Small intestine (tissue), 7 donors: ENCODE data around the gene PRDM16. TPM values are rescaled to one million over a fixed set of nuclear protein-coding genes. Genes with fewer than 3 reads are reported as not detected.
A peak's percentile ranks its signal among the peaks of the same experiment; 100 is the strongest.

ENCODE experiments used
- DNase-seq, 2 donors: peaks; one replicate each; pipeline versions ENCODE4 v3.0.0 to v3.0.0-alpha.2; 2013
- FAIRE-seq: peaks from 2 replicates; lab custom pipeline; 2012; peaks lifted over from hg19 to GRCh38; lab: Jason Lieb, UNC
- H3K27ac ChIP-seq, 3 donors: one replicate each; pipeline ENCODE4 v1.5.1; 2013; ENCODE audit warnings: low read length in 2 of 3, mild to moderate bottlenecking in 2 of 3, control low read depth in 1 of 3, inconsistent platforms in 1 of 3, low read depth in 1 of 3, moderate library complexity in 1 of 3
- H3K27me3 ChIP-seq, 3 donors: one replicate each; pipeline ENCODE4 v1.6.1; 2013; ENCODE audit warnings: low read length in 3 of 3, inconsistent platforms in 1 of 3; ENCODE audit not compliant: control insufficient read depth in 3 of 3, insufficient read depth in 3 of 3
- H3K36me3 ChIP-seq, 3 donors: one replicate each; pipeline ENCODE4 v1.6.1; 2013; ENCODE audit warnings: low read length in 3 of 3, inconsistent platforms in 1 of 3, low read depth in 1 of 3, mild to moderate bottlenecking in 1 of 3, moderate library complexity in 1 of 3; ENCODE audit not compliant: control insufficient read depth in 3 of 3, insufficient read depth in 2 of 3
- H3K4me1 ChIP-seq, 3 donors: one replicate each; pipeline ENCODE4 v1.6.1; 2013; ENCODE audit warnings: low read length in 2 of 3, inconsistent platforms in 1 of 3, low read depth in 1 of 3, mild to moderate bottlenecking in 1 of 3, moderate library complexity in 1 of 3; ENCODE audit not compliant: control insufficient read depth in 3 of 3, insufficient read depth in 2 of 3
- H3K4me3 ChIP-seq, 3 donors: one replicate each; pipeline ENCODE4 v1.5.1; 2013; ENCODE audit warnings: low read length in 3 of 3, control low read depth in 1 of 3, inconsistent platforms in 1 of 3, low read depth in 1 of 3, mild to moderate bottlenecking in 1 of 3, moderate library complexity in 1 of 3
- H3K9me3 ChIP-seq, 2 donors: one replicate each; pipeline ENCODE4 v1.6.1; 2013; ENCODE audit warnings: low read depth in 1 of 2, low read length in 1 of 2; ENCODE audit not compliant: control insufficient read depth in 2 of 2, insufficient read depth in 1 of 2
- WGBS, 3 donors: extraction: QIAGEN DNeasy Blood & Tissue Kit; methylation state at CpG; one replicate each; pipeline ENCODE4 v1.1.7; 2013; 5-methylcytosine and 5-hydroxymethylcytosine counted together
- polyA plus RNA-seq, 4 donors: library from polyadenylated mRNA; stranded (reverse) in 3 of 4; unstranded in 1 of 4; fragments of 200-250 nt in 3 of 4; fragments of 120-200 nt in 1 of 4; gene quantifications; one replicate each; pipeline versions ENCODE4 v1.2.1 to v1.2.3, GENCODE V29; 2013
- donor health status: healthy with polysubstance abuse.
- donor health status: control.
- donor health status: control.
- donor health status: Bipolar disorder and iron deficiency.
- donor health status: healthy.

Gene PRDM16
- polyA plus RNA-seq, 4 donors, result 5.4 to 11.4 (median 8.2) TPM

DNA sequence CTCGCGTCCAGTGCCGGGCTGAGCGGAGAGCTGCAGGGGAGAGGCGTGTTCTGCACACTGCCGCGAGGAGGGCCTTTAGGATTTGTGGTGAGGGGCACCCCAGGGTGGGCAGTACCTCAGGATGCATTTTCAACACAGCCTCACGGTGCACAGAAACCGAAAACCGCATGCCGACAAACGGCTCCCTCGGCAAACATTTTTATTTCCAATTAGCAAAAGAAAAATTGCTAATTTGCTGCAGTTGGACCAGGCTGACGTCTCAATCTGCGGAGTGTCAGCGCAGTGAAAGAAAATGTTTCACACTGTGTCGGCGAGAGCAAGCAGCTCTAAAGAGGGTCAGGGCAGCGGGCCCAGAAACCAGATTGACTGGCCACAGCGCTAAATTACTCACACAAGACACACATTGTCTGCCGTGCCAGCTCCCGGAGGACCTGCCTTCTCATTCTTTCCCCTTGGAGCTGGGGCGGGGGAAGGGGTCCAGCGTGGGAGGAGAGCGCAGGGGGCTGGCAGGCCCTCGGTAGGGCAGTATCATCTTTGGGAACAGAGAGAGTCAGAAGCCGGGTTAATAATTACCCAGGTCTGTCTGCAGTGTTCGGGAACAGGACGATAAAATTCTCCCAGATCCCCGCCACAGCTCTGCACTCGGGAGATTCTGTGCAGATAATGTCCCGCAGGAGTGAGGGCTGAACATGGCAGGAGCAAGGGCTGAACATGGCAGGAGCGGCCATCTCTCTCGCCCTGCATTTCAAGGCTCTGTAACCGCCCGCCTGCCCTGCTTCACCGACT is 150.2 kb downstream of the PRDM16 start:
- peak overlapping the region; percentile 49 to 82 (median 73) for H3K27ac ChIP-seq
- H3K4me3 ChIP-seq, result peak overlapping the region in 1 of 3 donors; percentile 13

DNA sequence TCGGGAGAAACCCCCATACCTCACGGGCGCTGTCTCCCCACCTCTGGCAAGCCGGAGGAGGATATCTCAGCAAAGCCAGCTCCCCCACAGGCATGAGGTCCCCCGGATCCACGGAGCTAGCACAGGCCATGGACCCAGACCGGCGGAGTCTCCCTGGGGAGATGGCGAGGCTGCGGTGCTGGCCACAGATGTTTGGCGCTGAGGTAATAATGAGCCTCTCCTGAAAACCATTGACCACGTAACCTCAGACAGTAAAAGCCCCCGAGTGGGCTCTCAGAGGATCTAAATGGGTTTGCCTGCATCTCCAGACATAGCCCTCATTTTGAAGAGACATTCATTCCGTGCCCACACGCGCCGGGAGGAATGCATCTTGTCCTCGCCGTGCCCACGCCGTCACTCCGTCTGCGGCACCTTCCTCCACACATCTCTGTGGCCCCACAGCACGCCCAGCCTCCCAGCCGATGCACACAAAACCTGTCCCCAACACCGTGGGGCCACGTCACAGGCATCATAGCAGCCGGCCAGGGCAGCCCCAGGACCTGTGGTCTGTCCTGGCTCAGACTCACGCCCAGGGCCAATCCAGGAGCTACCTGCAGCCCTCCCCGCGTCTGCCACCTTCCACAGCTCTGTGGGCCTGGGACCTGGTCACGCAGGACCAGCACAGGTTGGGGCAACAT is 150.9 kb downstream of the PRDM16 start:
- FAIRE-seq (no peak), DNase-seq (no peak)
- no peaks in the 10 kb centered on the region for H3K9me3 ChIP-seq
- no peaks in the 10 kb centered on the region for H3K27me3 ChIP-seq
- peaks cover 3 to 74% (median 12%) of the 10 kb centered on the region in 3 donors for H3K4me1 ChIP-seq
- H3K36me3 ChIP-seq, result peaks cover 0 to 36% (median 0%) of the 10 kb centered on the region in 3 donors
- peak overlapping the region; percentile 49 to 82 (median 73) for H3K27ac ChIP-seq
- WGBS, 3 donors, result 57 to 78% (median 60%) methylated on average over 32 of the region's 32 CpGs
- peak overlapping the region in 1 of 3 donors; percentile 13 for H3K4me3 ChIP-seq

More for the DNA sequence above, 150.2 kb downstream of the PRDM16 start:
- WGBS, 3 donors, result 19 to 49% (median 32%) methylated on average over 34 to 37 of the region's 37 CpGs
- H3K4me1 ChIP-seq, result peaks cover 3 to 74% (median 12%) of the 10 kb centered on the region in 3 donors
- FAIRE-seq (no peak), DNase-seq (peak; percentile 83 to 88)
- no peaks in the 10 kb centered on the region for H3K9me3 ChIP-seq
- peaks cover 0 to 34% (median 0%) of the 10 kb centered on the region in 3 donors for H3K36me3 ChIP-seq
- no peaks in the 10 kb centered on the region for H3K27me3 ChIP-seq

DNA sequence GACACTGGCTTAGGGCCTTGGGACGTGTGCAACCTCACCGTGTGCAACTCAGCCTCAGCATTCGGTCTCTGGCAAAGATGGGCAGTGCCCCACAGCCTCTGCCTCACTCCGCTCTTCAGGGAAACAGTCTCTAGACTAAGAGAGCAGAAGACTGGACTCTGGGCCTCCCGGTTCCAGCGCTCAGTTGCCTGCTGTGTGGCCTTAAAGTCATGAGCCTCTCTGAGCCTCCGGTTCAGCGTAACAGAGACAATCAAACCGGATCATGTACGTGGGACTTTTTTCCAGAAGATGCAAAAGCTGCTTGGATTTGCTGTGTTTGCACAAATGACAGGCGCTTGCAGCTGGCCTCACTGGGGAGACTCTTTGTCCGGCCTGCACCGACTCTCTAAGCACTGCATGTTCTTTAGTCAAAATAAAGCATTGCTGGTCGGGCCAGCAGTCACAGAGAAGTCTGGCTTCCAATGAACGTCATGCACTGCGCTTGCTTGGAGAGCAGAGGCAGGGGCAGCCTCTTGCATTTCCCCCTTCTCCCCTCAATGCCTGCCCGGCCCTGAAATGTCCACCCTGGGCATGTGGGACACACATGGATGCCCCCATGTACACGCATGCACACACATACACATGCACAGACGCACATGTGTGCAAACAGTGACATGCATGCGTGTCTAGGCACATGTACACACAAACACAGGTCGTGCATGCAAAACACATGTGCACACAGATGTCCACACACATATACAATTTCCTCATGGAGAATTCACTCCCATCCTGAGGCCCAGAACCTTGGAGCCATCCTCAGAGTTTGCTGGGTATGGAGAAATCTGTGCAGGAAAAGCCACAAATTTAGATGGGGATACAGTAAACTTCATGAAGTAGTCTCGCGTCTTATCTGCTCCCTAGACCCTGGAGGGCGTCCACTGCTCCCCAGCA is 152.4 kb downstream of the PRDM16 start:
- H3K27ac ChIP-seq, result peak overlapping the region; percentile 1 to 98 (median 59)
- no peaks in the 10 kb centered on the region for H3K9me3 ChIP-seq
- peaks cover 0 to 30% (median 0%) of the 10 kb centered on the region in 3 donors for H3K36me3 ChIP-seq
- no peak for DNase-seq
- H3K27me3 ChIP-seq, result no peaks in the 10 kb centered on the region
- H3K4me1 ChIP-seq, result peaks cover 3 to 67% (median 12%) of the 10 kb centered on the region in 3 donors
- FAIRE-seq, result no peak
- H3K4me3 ChIP-seq, result no peak overlapping the region
- WGBS, 3 donors, result 53 to 59% (median 59%) methylated on average over 23 to 24 of the region's 24 CpGs

DNA sequence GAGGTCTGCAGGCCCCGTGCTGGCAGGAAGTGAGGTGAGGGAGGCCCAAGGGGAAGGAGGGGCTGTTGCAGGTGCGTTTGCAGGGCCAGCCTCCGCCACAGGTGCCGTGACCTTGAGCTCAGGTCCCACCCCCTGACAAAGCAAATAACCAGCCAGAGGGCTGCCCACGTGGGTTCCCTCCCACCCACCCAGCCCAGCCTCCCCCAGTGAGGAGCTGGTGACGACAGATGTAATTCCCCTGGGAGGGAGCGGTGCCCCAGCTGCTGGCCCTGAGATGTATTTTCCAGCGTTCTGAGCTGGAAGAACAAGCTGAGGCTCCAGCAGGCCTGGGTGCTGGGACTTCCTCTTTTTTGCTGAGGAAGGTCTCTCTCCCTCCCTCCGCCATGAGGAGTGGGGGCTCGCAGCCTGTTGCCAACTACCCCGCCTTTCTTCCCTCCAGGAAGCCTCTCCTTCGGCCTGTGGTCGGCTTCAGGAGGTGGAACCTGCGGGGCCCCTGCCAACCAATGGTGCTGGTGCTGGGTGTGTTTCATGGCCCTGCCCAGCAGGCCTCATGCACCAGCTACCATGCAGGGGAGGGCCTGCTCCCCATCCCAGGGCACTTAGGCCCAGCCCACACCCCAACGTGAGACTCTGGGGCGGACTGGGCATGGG is 153.2 kb downstream of the PRDM16 start:
- Histone ChIP-seq H3K4me3 (no peak overlapping the region), H3K36me3 (peaks cover 0 to 27% (median 0%) of the 10 kb centered on the region in 3 donors), H3K27ac (peak overlapping the region; percentile 63 to 98 (median 74)), H3K9me3 (no peaks in the 10 kb centered on the region), H3K27me3 (no peaks in the 10 kb centered on the region), H3K4me1 (peaks cover 3 to 65% (median 12%) of the 10 kb centered on the region in 3 donors)
- WGBS, 3 donors, result 2 to 23% (median 13%) methylated on average over 15 to 16 of the region's 16 CpGs
- FAIRE-seq (no peak), DNase-seq (peak; percentile 88 to 93)

DNA sequence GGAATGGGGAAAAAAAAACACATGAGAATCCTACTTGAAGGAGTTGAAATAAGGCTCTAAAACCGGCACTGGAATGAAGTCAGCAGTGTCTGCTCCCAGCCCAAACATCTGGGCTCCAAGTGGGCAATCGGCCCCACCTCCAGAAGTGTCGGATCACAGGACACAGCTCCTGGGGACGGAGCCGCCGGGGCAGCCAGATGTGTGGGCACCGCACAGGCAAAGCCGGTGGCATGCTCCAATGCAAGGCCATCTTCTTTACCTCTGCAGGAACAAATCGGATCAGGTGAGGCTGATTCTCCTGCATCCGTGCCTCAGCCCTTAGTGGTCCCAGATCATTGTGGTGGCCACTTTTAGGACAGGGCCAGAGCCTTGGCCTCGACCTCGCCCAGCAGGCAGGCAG is 156.7 kb downstream of the PRDM16 start:
- Histone ChIP-seq H3K27me3 (no peaks in the 10 kb centered on the region), H3K9me3 (no peaks in the 10 kb centered on the region), H3K27ac (no peak overlapping the region), H3K4me3 (no peak overlapping the region), H3K36me3 (peaks cover 0 to 40% (median 0%) of the 10 kb centered on the region in 3 donors), H3K4me1 (peaks cover 0 to 40% (median 7%) of the 10 kb centered on the region in 3 donors)
- DNase-seq, result no peak
- no peak for FAIRE-seq
- WGBS, 3 donors, result 70 to 91% (median 74%) methylated on average over 12 of the region's 12 CpGs

DNA sequence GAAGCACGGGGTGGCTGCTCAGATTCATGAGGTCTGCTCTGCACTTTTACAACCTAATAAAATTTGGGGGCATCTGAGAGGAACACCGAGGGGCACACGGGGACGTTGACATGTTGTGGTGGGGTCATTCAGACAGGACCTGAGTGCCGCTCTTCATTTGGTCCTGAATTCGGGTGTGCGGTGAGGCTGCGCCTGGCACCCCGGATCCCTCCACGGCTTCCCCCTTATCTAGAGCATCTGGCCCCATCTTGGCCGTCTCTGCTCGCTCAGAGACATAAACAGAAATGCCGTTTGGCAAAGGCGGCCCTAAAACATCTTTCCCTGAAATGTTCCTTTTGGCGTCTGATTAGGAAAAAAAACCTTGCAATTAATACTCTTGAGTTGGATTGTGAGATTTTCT is 157.2 kb downstream of the PRDM16 start:
- 57 to 81% (median 69%) methylated on average over 15 of the region's 15 CpGs for WGBS, 3 donors
- FAIRE-seq, result no peak

DNA sequence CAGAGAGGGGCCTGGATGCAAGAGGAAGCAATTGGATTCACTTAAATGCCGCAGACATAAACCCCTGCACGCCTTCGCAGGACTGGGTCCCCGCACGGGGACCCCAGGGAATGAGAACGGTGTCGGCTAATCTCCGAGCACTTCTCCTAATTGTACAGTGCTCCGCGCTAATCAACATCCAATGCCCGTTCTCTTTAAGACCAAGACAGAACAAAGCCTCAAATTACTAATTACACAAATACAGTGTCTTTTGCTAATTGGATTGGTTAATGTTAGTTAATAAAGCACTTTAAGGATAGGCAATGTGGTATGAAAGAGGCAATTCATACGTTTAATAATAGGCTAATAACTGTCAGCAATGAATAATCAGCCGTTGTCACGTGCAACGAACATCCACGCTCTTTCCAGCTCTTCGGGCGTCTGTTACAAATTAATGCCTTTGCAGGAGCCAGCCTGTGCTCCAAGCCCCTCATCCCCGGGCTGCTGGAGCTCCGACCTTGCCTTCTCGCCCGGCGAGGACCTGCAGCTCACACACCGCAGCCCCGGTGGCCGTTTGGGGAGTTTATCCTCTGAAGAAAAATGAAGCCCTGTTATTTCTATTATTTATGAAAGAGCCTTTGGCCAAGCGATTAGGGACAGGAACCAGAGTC is 157.8 kb downstream of the PRDM16 start:
- Histone ChIP-seq H3K4me3 (no peak overlapping the region), H3K36me3 (peaks cover 0 to 41% (median 0%) of the 10 kb centered on the region in 3 donors), H3K27me3 (no peaks in the 10 kb centered on the region), H3K4me1 (peaks cover 0 to 28% (median 3%) of the 10 kb centered on the region in 3 donors), H3K9me3 (no peaks in the 10 kb centered on the region), H3K27ac (no peak overlapping the region)
- DNase-seq (no peak), FAIRE-seq (no peak)
- 74 to 89% (median 88%) methylated on average over 27 of the region's 27 CpGs for WGBS, 3 donors

More for the DNA sequence above, 157.2 kb downstream of the PRDM16 start:
- H3K36me3 ChIP-seq, result peaks cover 0 to 40% (median 0%) of the 10 kb centered on the region in 3 donors
- no peak overlapping the region for H3K27ac ChIP-seq
- no peaks in the 10 kb centered on the region for H3K27me3 ChIP-seq
- no peak for DNase-seq
- H3K9me3 ChIP-seq, result no peaks in the 10 kb centered on the region
- no peak overlapping the region for H3K4me3 ChIP-seq
- H3K4me1 ChIP-seq, result peaks cover 0 to 34% (median 7%) of the 10 kb centered on the region in 3 donors
